ENCODE data around the gene SYNM.
"Not testable (repeated sequence)": the region's sequence is repeated elsewhere in the genome, so short reads cannot be mapped to it uniquely, and the experiment has no call there.

Gene SYNM

DNA sequence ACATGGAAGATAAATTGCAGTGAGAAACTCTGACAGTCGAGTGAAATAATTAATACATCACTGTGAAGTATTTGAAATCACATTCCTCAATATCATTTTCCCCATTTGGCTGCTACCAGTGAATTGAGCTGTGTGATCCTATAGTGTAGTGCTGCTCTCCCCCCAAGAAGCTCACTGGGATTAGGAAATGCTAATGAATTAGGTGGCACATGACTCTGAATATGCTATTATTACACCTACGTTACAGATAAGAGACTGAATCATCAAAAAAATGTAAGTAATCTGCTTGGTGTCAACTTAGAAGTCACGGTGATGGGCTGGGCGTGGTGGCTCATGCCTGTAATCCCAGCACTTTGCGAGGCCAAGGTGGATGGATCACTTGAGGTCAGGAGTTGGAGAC lies 34.7 kb upstream of the SYNM start:
- Histone ChIP-seq H3K9me3 (replicated peaks; ENCODE audit: low read length) (no peaks in the 10 kb centered on the region), H3K4me2 (ENCODE audit: low read length) (no peak overlapping the region), H3K27me3 (ENCODE audit: control insufficient read depth, insufficient read depth, low read length) (no peaks in the 10 kb centered on the region), H3K4me1 (ENCODE audit: control insufficient read depth, insufficient read depth, low read length) (no peaks in the 10 kb centered on the region), H3K4me3 (ENCODE audit: low read length) (no peak overlapping the region), H3K36me3 (ENCODE audit: insufficient read depth, low read length) (no peaks in the 10 kb centered on the region), H3K9ac (ENCODE audit: low read depth, low read length) (no peak overlapping the region)

DNA sequence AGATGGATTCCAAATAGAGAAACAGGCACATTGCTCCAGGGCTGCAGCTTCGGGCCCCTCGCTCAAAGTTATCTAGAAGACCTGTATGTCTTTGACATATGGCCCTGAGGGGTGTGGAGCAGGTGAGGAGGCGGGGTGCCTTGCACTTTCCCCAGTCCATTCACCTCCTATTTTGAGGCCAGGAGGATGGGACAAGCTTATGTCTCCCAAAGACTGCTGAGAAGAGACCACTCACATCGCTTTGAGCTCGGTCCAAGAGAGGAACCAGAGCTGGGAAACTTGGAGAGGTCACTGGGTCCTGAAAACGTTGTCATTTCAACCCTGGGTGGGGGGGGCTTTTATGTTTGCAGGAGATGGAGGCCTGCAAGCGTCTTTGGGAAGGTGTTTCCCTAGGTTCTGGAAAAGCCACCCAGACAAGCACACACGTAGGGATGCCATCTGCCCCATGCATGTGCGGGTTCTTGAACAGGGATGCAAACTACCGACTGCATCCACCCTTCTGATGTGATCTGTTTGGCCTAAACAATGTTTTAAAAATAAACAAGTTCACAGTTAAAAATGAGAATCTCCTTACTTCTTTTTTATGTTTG lies 33.7 kb upstream of the SYNM start:
- Histone ChIP-seq H3K4me2 (ENCODE audit: low read length) (no peak overlapping the region), H3K4me3 (ENCODE audit: low read length) (no peak overlapping the region), H3K27me3 (ENCODE audit: control insufficient read depth, insufficient read depth, low read length) (no peaks in the 10 kb centered on the region), H3K9me3 (replicated peaks; ENCODE audit: low read length) (no peaks in the 10 kb centered on the region), H3K36me3 (ENCODE audit: insufficient read depth, low read length) (no peaks in the 10 kb centered on the region), H3K9ac (ENCODE audit: low read depth, low read length) (no peak overlapping the region), H3K4me1 (ENCODE audit: control insufficient read depth, insufficient read depth, low read length) (no peaks in the 10 kb centered on the region)

DNA sequence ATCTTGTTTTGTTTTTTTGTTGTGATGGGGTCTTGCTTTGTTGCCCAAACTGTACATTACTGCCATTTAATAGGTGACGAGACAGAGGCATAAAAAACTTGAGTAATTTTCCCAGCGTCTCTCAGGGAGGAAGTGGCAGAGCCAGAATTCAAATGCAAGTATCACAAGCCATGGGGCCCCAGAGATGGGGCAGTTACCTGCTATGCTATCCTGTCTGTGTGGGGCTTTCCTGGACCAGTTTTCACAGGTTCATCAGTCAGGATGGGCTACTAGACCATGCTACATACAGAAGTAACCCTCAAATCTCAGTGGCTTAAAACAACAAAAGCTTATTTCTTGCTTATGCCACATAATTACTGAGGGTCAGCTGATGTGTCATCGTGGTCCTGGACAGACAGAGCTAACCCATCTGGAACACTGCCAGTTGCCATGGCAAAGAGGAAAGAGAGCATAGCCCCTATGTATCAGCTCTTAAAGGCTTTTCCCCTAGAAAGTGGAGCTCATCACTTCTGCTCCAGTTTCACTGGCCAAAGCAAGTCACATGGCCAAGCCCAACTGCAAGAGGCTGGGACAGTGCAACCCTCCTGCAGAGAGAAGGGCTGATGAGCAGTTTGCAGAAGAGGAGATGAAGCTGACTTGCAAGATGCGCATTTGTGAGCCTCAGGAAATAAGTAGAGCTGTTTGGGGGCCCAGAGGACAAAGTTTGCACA lies 31.7 kb upstream of the SYNM start:
- H3K9me3 ChIP-seq (replicated peaks; ENCODE audit: low read length): no peaks in the 10 kb centered on the region
- no peak overlapping the region for H3K4me3 ChIP-seq (ENCODE audit: low read length)
- no peaks in the 10 kb centered on the region for H3K4me1 ChIP-seq (ENCODE audit: control insufficient read depth, insufficient read depth, low read length)
- H3K36me3 ChIP-seq (ENCODE audit: insufficient read depth, low read length): no peaks in the 10 kb centered on the region
- H3K9ac ChIP-seq (ENCODE audit: low read depth, low read length): no peak overlapping the region
- H3K27me3 ChIP-seq (ENCODE audit: control insufficient read depth, insufficient read depth, low read length): no peaks in the 10 kb centered on the region
- no peak overlapping the region for H3K4me2 ChIP-seq (ENCODE audit: low read length)

DNA sequence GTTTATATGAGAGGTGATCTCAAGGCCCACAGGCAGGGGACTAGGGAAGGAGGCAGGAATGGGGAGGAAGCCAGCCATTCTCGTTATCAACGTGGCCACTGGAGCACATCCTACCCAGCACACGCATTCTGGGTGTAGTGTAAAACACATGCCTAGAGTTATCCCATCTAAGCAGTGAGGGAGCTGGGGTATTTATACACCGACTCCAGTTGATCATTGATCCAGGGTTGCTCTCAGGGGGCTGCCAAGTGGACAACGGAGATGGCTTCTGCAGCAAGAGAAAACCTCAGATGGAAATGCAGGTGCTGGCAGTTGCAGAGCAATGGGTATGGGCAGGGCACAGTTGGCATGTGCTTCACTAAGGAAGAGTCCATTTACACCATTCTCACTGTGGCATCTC lies 30.4 kb upstream of the SYNM start:
- Histone ChIP-seq H3K4me2 (ENCODE audit: low read length) (no peak overlapping the region), H3K27me3 (ENCODE audit: control insufficient read depth, insufficient read depth, low read length) (no peaks in the 10 kb centered on the region), H3K4me1 (ENCODE audit: control insufficient read depth, insufficient read depth, low read length) (no peaks in the 10 kb centered on the region), H3K9me3 (replicated peaks; ENCODE audit: low read length) (no peaks in the 10 kb centered on the region), H3K36me3 (ENCODE audit: insufficient read depth, low read length) (no peaks in the 10 kb centered on the region), H3K4me3 (ENCODE audit: low read length) (no peak overlapping the region), H3K9ac (ENCODE audit: low read depth, low read length) (no peak overlapping the region)

DNA sequence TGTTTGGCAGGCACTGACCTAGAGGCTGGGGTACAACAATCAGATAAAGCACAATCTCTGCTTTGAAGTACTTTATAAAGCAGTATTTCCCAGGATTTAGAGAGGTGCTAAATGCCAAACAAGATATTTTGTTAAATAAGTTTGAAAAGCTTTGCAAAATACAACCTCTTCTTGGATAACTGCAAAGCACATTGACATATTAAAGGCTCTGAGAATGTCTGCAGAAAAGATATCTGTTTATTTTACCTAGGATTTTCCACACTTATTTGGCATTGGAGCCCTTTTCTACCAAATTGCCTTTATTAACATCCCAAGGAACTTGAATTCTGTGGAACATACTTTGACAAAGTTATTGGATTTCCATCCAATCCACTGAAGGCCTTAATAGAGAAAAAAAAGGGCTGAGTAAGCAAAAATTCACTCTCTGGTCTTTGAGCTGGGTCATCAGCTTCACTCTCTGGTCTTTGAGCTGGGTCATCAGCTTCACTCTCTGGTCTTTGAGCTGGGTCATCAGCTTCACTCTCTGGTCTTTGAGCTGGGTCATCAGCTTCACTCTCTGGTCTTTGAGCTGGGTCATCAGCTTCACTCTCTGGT lies 29.7 kb upstream of the SYNM start:
- not testable (repeated sequence) for H3K9me3 ChIP-seq (replicated peaks; ENCODE audit: low read length); H3K4me3 ChIP-seq (ENCODE audit: low read length); H3K4me2 ChIP-seq (ENCODE audit: low read length); H3K9ac ChIP-seq (ENCODE audit: low read depth, low read length); H3K36me3 ChIP-seq (ENCODE audit: insufficient read depth, low read length); H3K27me3 ChIP-seq (ENCODE audit: control insufficient read depth, insufficient read depth, low read length); H3K4me1 ChIP-seq (ENCODE audit: control insufficient read depth, insufficient read depth, low read length)

DNA sequence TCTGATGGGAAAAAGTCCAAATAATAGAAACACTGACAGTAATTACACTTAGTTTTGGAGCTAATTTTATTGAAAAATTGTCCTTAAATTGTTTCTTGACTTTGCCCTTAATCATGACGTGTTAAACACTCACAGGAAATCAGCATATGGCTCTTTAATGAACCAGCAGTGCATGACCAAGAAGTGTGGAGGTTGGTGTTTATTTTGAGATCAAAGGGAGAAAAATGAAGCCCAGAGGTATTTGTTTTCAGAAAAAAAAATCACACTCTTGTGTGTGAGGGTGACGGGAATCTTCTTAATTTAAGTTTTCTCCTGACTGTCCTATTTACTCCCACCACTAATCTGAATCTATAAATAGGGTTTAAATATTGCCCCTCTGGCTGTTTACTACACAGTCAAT lies 28.8 kb upstream of the SYNM start:
- H3K4me3 ChIP-seq (ENCODE audit: low read length): no peak overlapping the region
- H3K27me3 ChIP-seq (ENCODE audit: control insufficient read depth, insufficient read depth, low read length): no peaks in the 10 kb centered on the region
- H3K9ac ChIP-seq (ENCODE audit: low read depth, low read length): peak overlapping the region; percentile 65
- no peaks in the 10 kb centered on the region for H3K4me1 ChIP-seq (ENCODE audit: control insufficient read depth, insufficient read depth, low read length)
- peak overlapping the region; percentile 80 for H3K4me2 ChIP-seq (ENCODE audit: low read length)
- H3K36me3 ChIP-seq (ENCODE audit: insufficient read depth, low read length): no peaks in the 10 kb centered on the region
- H3K9me3 ChIP-seq (replicated peaks; ENCODE audit: low read length): no peaks in the 10 kb centered on the region

DNA sequence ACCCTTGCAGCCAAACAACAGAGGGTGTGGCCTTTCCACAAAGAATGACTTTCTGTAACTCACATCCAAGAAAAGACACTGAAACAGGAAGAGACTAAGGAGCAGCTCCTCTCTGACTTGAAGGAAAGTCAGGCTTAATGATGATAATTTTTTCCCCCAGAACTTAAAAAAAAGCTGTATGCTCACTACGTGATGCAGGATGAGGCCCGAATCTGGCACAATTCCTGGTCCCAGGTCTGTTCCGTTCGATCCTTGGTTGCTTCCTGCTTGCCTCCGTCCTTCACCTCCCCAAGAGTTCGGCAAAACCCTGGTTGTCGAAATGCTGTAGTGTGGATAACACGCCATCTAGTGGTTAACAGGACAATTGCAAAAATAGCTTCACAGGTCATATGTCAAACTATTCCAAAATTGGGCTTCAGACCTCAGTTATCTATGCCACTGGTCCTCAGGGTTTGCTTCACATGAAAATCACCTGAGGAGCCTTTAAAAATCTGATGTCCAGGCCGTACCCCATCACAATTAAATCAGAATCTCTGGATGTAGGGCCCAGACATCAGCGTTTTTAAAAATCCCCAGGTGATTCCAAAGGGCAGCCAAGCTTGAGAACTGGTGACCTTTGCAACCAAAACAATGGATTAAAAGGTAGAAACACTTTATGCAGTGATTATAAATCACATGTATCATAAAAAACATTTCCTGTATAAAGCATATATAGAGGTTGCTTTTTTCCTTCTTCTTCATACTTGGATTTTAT lies 28.1 kb upstream of the SYNM start:
- Histone ChIP-seq H3K27me3 (ENCODE audit: control insufficient read depth, insufficient read depth, low read length) (no peaks in the 10 kb centered on the region), H3K9ac (ENCODE audit: low read depth, low read length) (peak overlapping the region; percentile 65), H3K4me3 (ENCODE audit: low read length) (peak overlapping the region; percentile 59)

DNA sequence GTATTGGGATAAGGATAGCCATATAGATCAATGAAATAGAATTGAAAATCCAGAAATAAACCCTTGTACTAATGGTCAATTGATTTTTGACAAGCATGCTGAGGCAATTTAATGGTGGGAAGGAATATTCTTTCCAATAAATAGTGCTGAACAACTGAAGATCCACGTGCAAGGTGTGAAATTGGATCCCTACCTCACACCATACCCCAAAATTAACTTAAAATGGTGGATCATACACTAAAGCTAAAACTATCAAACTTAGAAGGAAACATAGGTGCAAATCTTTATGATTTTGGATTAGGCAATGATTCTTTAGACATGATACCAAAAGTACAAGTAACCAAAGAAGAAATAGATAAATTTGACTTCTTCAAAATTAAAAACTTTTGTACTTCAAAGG lies 22.1 kb upstream of the SYNM start:
- H3K4me3 ChIP-seq (ENCODE audit: low read length): no peak overlapping the region
- peaks cover 14% of the 10 kb centered on the region for H3K4me1 ChIP-seq (ENCODE audit: control insufficient read depth, insufficient read depth, low read length)
- H3K9me3 ChIP-seq (replicated peaks; ENCODE audit: low read length): no peaks in the 10 kb centered on the region
- no peak overlapping the region for H3K9ac ChIP-seq (ENCODE audit: low read depth, low read length)
- H3K27me3 ChIP-seq (ENCODE audit: control insufficient read depth, insufficient read depth, low read length): no peaks in the 10 kb centered on the region
- no peaks in the 10 kb centered on the region for H3K36me3 ChIP-seq (ENCODE audit: insufficient read depth, low read length)
- no peak overlapping the region for H3K4me2 ChIP-seq (ENCODE audit: low read length)

More for the DNA sequence above, 28.1 kb upstream of the SYNM start:
- H3K36me3 ChIP-seq (ENCODE audit: insufficient read depth, low read length): no peaks in the 10 kb centered on the region
- no peaks in the 10 kb centered on the region for H3K4me1 ChIP-seq (ENCODE audit: control insufficient read depth, insufficient read depth, low read length)
- H3K9me3 ChIP-seq (replicated peaks; ENCODE audit: low read length): no peaks in the 10 kb centered on the region
- H3K4me2 ChIP-seq (ENCODE audit: low read length): peak overlapping the region; percentile 80

DNA sequence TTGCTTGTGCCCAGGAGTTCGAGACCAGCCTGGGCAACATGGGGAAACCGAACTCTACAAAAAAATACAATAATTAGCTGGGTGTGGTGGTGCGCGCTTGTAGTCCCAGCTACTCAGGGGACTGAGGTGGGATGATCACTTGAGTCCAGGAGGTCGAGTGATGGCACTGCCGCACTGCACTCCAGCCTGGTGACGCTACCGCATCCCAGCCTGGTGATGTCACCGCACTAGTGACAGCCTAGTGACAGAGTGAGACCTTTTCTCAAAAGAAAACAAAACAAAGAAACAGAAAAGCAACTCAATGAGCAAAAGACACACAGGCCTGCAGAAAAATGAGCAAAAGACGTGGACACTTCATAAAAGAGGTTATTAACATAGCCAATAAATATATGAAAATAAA lies 19.9 kb upstream of the SYNM start:
- H3K9ac ChIP-seq (ENCODE audit: low read depth, low read length): no peak overlapping the region

DNA sequence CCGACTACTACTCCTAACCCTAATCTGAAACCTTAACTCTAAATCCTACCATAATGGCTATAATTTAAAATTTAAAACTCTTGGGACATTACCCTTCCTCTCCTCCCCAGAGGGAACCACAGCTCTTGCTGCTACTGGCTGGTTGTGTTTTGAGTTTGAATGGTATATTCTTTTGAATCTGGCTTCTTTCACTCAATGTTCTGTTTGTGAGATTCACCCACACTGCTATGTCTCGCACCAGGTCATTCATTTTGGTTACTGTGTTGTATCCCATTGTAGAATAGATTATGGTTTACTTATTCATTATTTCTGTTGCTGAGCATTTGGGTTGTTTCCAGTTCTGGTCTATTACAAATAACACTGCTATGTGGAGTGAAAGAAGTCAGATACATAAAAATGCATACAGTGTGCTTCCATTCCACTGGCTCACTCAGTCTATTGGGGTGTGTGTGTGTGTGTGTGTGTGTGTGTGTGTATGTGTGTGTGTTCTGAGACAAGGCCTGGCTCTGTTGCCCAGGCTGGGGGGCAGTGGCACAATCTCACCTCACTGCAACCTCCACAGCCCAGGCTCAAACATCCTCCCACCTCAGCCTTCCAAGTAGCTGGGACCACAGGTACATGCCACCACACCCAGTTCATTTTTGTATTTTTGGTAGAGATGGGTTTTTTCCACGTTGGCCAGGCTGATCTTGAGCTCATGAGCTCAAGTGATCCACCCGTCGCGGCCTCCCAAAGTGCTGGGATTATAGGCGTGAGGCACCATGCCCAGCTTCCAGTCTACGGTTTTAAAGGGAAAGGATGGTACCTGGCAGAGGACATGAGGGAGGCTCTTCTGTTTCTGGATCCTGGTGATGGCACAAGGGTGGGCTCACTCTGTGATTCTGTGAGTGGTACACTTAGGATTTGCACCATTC lies 19.2 kb upstream of the SYNM start:
- no peaks in the 10 kb centered on the region for H3K27me3 ChIP-seq (ENCODE audit: control insufficient read depth, insufficient read depth, low read length)
- H3K4me2 ChIP-seq (ENCODE audit: low read length): no peak overlapping the region
- H3K36me3 ChIP-seq (ENCODE audit: insufficient read depth, low read length): no peaks in the 10 kb centered on the region
- H3K9ac ChIP-seq (ENCODE audit: low read depth, low read length): no peak overlapping the region
- H3K4me1 ChIP-seq (ENCODE audit: control insufficient read depth, insufficient read depth, low read length): peaks cover 14% of the 10 kb centered on the region
- H3K9me3 ChIP-seq (replicated peaks; ENCODE audit: low read length): no peaks in the 10 kb centered on the region
- no peak overlapping the region for H3K4me3 ChIP-seq (ENCODE audit: low read length)

More for the DNA sequence above, 19.9 kb upstream of the SYNM start:
- no peaks in the 10 kb centered on the region for H3K27me3 ChIP-seq (ENCODE audit: control insufficient read depth, insufficient read depth, low read length)
- no peaks in the 10 kb centered on the region for H3K9me3 ChIP-seq (replicated peaks; ENCODE audit: low read length)
- no peak overlapping the region for H3K4me2 ChIP-seq (ENCODE audit: low read length)
- H3K36me3 ChIP-seq (ENCODE audit: insufficient read depth, low read length): no peaks in the 10 kb centered on the region
- H3K4me3 ChIP-seq (ENCODE audit: low read length): no peak overlapping the region
- peaks cover 14% of the 10 kb centered on the region for H3K4me1 ChIP-seq (ENCODE audit: control insufficient read depth, insufficient read depth, low read length)

DNA sequence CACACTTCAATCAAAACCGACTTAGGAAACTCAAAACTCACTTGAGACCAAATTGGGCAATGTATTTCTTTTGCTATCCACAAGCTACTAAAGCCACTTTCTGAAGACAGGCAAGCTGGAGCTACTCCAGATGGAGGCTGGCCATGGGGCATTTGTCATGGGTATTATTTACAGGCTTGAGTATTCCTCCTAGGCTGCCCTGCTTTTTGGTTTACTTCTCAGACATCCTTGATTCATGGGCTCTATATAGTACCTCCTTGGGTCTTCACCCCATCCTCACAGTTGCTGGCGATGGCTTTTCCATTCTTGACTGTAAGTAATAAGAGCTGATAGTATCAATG lies 18.6 kb upstream of the SYNM start:
- no peak overlapping the region for H3K4me3 ChIP-seq (ENCODE audit: low read length)
- H3K4me2 ChIP-seq (ENCODE audit: low read length): no peak overlapping the region
- H3K9ac ChIP-seq (ENCODE audit: low read depth, low read length): no peak overlapping the region
- no peaks in the 10 kb centered on the region for H3K9me3 ChIP-seq (replicated peaks; ENCODE audit: low read length)
- H3K4me1 ChIP-seq (ENCODE audit: control insufficient read depth, insufficient read depth, low read length): peaks cover 14% of the 10 kb centered on the region
- H3K27me3 ChIP-seq (ENCODE audit: control insufficient read depth, insufficient read depth, low read length): peaks cover 2% of the 10 kb centered on the region
- no peaks in the 10 kb centered on the region for H3K36me3 ChIP-seq (ENCODE audit: insufficient read depth, low read length)

Data from skeletal muscle satellite cell (primary cell).